ENCODE results near the gene IFT81. TPM values are rescaled to one million over a fixed set of nuclear protein-coding genes. Genes with fewer than 3 reads are reported as not detected.

The IFT81 gene
- total RNA-seq, 1 donor from 2014 or later, result 33.8 TPM

DNA sequence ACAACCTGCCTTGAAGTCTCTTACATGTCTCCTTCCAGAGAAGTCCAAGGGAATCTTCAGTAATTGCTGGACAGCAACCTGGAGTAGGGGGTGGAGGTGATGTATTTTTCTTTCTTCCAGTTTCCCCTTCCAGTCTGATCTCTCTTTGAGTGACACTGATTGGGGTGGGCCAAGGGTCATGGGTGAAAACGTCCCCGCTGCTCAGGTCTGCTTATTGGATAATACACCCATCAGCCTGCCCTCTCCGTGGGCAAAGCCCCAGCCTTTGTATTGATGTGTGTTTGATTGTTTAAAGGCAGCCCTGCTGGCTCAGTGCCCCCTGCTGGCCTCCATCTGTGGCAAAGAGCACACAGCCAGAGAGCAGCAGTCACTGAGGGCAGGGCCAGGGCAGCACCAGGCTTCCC is 121.2 kb downstream of the IFT81 start:
- no peaks in the 10 kb centered on the region for H3K9me3 Mint-ChIP-seq
- H3K4me1 Mint-ChIP-seq (ENCODE audit: unreplicated experiment), result peaks cover 58% of the 10 kb centered on the region
- TF ChIP-seq, protein P1, sequence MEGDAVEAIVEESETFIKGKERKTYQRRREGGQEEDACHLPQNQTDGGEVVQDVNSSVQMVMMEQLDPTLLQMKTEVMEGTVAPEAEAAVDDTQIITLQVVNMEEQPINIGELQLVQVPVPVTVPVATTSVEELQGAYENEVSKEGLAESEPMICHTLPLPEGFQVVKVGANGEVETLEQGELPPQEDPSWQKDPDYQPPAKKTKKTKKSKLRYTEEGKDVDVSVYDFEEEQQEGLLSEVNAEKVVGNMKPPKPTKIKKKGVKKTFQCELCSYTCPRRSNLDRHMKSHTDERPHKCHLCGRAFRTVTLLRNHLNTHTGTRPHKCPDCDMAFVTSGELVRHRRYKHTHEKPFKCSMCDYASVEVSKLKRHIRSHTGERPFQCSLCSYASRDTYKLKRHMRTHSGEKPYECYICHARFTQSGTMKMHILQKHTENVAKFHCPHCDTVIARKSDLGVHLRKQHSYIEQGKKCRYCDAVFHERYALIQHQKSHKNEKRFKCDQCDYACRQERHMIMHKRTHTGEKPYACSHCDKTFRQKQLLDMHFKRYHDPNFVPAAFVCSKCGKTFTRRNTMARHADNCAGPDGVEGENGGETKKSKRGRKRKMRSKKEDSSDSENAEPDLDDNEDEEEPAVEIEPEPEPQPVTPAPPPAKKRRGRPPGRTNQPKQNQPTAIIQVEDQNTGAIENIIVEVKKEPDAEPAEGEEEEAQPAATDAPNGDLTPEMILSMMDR (conservative IDR thresholded peaks at IDR 0.05), result peak; percentile 57
- H3K27me3 Mint-ChIP-seq, result no peaks in the 10 kb centered on the region
- peak overlapping the region; percentile 78 for H3K27ac Mint-ChIP-seq
- H3K36me3 Mint-ChIP-seq, result peaks cover 7% of the 10 kb centered on the region
- no peak for DNase-seq (ENCODE audit: extremely low spot score, unreplicated experiment)
- H3K4me3 Mint-ChIP-seq, result no peak overlapping the region

DNA sequence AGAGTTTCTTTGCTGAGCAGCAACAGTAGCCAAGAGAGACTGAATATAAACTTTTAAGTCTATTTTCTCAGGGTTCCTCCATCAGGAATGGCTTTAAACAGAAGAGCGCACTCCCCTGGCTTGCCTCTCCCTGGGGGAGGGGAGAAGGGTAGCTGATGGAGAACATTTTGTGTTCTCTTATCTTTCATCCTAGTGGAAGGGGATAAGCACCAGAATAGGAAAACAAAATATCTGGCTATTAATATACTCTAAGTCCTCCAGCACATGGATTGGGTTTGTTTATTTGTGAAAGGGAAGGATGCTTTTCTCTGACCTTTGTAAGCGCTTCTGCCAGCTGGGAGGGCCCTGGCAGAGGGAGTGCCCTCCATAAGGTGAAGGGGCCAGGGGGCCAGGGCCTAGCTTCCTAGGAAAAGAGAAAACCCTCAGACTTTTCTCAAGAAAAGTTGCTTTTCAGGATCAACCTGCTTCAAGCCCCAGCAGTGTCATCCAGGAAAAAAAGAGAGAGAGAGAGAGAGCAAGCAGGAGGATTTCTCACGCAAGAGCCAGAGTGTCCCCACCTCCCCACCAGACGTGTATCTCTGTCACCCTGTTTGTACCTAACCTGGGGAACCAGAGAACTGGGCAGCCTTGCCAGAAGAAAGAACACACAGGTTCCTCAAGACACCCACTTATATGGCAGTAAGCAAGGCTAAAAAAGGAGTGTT is 122.6 kb downstream of the IFT81 start:
- Mint-ChIP-seq H3K4me1 (ENCODE audit: unreplicated experiment) (peaks cover 58% of the 10 kb centered on the region), H3K4me3 (peak overlapping the region; percentile 77), H3K36me3 (peaks cover 7% of the 10 kb centered on the region), H3K9me3 (no peaks in the 10 kb centered on the region), H3K27me3 (no peaks in the 10 kb centered on the region), H3K27ac (peak overlapping the region; percentile 98)
- TF ChIP-seq, protein P1 (conservative IDR thresholded peaks at IDR 0.05), result no peak
- no peak for DNase-seq (ENCODE audit: extremely low spot score, unreplicated experiment)

DNA sequence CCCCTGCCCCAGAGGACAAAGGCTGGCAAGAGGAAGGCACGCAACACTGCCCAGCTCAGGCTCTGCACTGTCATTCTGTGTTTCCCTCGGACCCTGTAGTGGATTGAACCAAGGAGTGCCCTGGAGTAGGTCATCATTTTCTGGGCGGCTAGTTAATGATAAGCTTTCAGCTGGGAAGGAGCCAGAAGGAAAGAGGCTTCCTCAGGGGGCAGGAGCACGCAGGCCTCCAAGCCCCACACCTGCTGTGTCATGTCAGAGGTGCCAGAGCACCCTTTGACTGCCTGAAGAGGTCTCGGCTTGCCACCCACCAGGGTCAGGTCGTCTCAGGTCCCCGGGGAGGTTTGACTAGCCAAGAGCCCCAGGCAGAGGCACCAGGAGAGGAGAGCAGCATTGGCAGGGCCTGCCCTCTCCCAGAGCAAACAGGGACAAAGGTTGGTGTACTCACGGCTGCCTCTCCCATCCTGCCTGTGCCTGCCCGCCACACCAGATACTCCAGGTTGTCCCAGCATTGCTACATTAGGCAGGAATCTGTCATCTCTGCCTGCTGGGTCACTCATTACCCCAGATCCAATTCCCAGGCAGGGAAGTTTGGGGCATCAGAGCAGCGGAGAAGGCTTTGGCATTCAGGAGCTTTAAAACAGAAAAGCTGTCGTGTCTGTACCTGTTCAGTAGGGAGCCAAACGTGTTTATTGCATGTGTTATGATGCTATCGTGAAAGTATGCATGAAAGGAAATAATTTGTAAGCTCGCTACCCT is 123.4 kb downstream of the IFT81 start:
- DNase-seq (ENCODE audit: extremely low spot score, unreplicated experiment), result no peak
- Mint-ChIP-seq H3K4me1 (ENCODE audit: unreplicated experiment) (peaks cover 58% of the 10 kb centered on the region), H3K4me3 (peak overlapping the region; percentile 77), H3K9me3 (no peaks in the 10 kb centered on the region), H3K27me3 (no peaks in the 10 kb centered on the region), H3K36me3 (peaks cover 7% of the 10 kb centered on the region), H3K27ac (peak overlapping the region; percentile 98)
- TF ChIP-seq, protein P1 (conservative IDR thresholded peaks at IDR 0.05), result no peak

DNA sequence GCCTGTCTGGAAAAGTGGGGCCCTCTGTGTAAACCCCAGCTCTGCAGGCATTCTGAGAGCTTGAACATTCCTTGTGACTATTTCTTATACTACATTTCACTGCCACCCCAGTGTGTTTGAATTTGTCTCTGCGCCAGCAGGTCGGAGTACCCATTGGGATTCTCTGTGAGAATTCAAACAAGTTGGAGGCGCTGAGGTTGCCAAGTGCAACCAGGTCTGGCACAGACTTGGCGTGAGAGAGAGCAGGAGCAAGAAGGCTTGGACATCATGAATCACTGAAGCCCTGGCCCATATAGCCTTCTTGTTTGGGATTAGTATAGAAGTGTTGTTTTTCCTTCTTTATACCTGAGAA is 123.9 kb downstream of the IFT81 start:
- no peaks in the 10 kb centered on the region for H3K27me3 Mint-ChIP-seq
- no peak for DNase-seq (ENCODE audit: extremely low spot score, unreplicated experiment)
- H3K4me3 Mint-ChIP-seq, result peak overlapping the region; percentile 77
- H3K4me1 Mint-ChIP-seq (ENCODE audit: unreplicated experiment), result peaks cover 63% of the 10 kb centered on the region
- H3K9me3 Mint-ChIP-seq, result no peaks in the 10 kb centered on the region
- peak overlapping the region; percentile 98 for H3K27ac Mint-ChIP-seq
- peaks cover 6% of the 10 kb centered on the region for H3K36me3 Mint-ChIP-seq
- TF ChIP-seq, protein P1 (conservative IDR thresholded peaks at IDR 0.05), result no peak

DNA sequence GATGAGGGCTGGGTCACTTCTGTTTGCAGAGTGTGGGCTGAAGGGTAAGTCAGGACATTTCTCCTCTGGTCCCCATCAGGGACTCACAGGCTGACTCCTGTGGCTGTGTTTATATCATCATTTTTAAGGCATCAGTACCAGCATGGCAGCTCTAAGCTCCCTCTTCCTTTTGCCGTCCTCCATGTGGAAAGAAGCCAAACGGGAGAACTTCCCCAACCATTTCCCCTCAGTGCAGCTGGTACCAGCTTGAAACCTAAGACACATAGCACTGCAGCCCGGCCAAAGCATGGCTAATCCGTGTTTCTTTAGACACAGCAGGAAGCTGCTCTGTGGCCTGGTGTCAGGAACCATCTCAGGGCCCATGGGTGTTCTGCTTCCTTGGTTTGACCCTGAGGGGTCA is 124.9 kb downstream of the IFT81 start:
- H3K4me3 Mint-ChIP-seq, result peak overlapping the region; percentile 61
- H3K27ac Mint-ChIP-seq, result peak overlapping the region; percentile 98
- no peaks in the 10 kb centered on the region for H3K9me3 Mint-ChIP-seq
- no peak for DNase-seq (ENCODE audit: extremely low spot score, unreplicated experiment)
- H3K4me1 Mint-ChIP-seq (ENCODE audit: unreplicated experiment), result peaks cover 66% of the 10 kb centered on the region
- TF ChIP-seq, protein P1 (conservative IDR thresholded peaks at IDR 0.05), result no peak
- peaks cover 4% of the 10 kb centered on the region for H3K36me3 Mint-ChIP-seq
- no peaks in the 10 kb centered on the region for H3K27me3 Mint-ChIP-seq

All from type B pancreatic cell (in vitro differentiated cells).